Fibroblast of mammary gland (primary cell): ENCODE results near the gene ZNF791.
"Not testable (repeated sequence)": the region's sequence is repeated elsewhere in the genome, so short reads cannot be mapped to it uniquely, and the experiment has no call there.

ENCODE experiments used
- DNase-seq: peaks from one replicate; pipeline ENCODE4 v3.0.0-alpha.2; 2010; ENCODE audit warnings: low read depth
- H3K4me3 ChIP-seq: 2 replicates; pipeline ENCODE4 v1.5.1; 2011; ENCODE audit warnings: low read depth, mild to moderate bottlenecking, low read length, moderate library complexity; ENCODE audit not compliant: control insufficient read depth
- CTCF ChIP-seq: conservative IDR thresholded peaks from 2 replicates; pipeline ENCODE4 v1.5.1; 2011; ENCODE audit warnings: low read depth, low read length, inconsistent platforms; ENCODE audit not compliant: control insufficient read depth, insufficient read depth

The ZNF791 gene

GRCh38 chr19:12610540-12611360 lies at the start of gene ZNF791, which contains the start of gene ZNF490:
TSS of gene ZNF791 (plus strand) at chr19:12610920. CDS start at chr19:12611080, 160 bp downstream.
TSS of gene ZNF490 (minus strand) at chr19:12610813. CDS start at chr19:12610680, 133 bp downstream.
- DNase-seq, result peak; percentile 97
- H3K4me3 ChIP-seq, result peak within 1 kb of the TSS; percentile 94
- TF ChIP-seq CTCF, result peak; percentile 3

DNA sequence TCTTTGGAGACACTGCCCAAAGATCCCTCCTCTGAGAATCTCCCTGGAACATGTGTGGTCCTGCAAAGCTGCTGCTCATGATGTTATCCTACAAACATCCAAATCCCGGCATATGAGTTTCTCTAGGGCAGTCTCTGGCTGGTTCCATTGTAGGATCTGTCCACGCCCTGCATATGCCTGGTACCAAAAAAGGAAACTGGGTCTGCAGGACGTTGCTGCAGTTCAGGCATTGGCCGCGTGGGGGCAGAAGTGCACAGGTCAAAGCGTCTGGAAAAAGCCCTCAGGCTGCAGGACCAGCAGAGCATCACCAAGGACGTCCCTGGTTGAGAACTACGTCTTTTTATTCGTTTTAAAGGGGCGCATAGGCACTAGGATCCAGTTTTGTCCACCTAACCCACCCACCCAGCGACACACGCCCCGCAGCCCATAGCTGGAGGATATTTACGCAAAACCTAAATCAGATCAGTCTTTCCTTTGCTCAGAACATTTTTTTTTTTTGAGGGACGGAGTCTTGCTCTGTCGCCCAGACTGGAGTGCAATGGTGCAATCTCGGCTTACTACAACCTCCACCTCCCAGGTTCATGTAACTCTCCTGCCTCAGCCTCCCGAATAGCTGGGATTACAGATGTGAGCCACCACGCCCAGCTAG lies 46.6 kb upstream of the ZNF791 start:
- no peak overlapping the region for H3K4me3 ChIP-seq
- peak; percentile 86 for DNase-seq
- peak; percentile 97 for TF ChIP-seq CTCF

DNA sequence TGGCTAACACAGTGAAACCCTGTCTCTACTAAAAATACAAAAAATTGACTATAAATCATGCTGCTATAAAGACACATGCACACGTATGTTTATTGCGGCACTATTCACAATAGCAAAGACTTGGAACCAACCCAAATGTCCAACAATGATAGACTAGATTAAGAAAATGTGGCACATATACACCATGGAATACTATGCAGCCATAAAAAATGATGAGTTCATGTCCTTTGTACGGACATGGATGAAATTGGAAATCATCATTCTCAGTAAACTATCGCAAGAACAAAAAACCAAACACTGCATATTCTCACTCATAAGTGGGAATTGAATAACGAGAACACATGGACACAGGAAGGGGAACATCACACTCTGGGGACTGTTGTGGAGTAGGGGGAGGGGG lies 44.3 kb upstream of the ZNF791 start:
- DNase-seq, H3K4me3 ChIP-seq: not testable (repeated sequence)

- TF ChIP-seq CTCF, result no peak
- peak; percentile 28 for DNase-seq
- H3K4me3 ChIP-seq, result no peak overlapping the region
Measured at GRCh38 chr19:12567951-12568350, 42.8 kb upstream of the ZNF791 start.

DNA sequence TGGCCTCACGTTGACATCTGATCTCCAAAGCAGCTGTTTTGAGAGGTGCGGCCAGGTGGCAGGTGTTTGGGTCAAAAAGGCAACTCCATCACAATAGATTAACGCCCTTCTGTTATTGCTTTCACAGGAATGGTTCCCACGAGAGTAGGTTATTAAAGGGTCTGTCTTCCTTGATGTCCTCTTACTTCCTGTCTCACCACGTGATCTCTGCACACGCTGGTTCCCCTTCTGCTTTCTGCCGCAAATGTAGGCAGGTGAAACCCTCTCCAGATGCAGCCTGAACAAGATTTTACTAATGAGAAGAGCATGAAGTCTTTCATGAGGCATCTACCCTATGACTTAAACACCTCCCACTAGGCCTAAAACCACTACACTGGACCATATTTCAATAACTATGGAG lies 36.7 kb upstream of the ZNF791 start:
- TF ChIP-seq CTCF, result no peak
- no peak overlapping the region for H3K4me3 ChIP-seq
- no peak for DNase-seq

DNA sequence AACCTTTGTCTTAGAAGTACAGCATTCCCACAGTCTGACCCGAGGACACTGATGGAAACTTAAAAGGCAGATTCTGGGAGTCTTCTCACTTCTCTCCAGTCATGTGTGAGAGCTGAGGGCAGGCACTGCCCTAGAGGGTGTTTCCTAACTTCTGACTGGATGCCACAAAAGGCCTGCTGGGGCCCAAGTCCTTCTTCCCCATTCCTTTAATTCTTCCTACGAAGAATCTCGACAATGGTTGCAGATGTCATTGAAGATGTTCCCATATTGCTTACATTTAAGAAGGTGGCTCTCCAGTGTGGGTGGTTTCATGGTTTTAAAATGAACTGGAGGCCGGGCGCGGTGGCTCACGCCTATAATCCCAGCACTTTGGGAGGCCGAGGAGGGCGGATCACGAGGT lies 32.1 kb upstream of the ZNF791 start:
- no peak overlapping the region for H3K4me3 ChIP-seq
- no peak for TF ChIP-seq CTCF
- no peak for DNase-seq

DNA sequence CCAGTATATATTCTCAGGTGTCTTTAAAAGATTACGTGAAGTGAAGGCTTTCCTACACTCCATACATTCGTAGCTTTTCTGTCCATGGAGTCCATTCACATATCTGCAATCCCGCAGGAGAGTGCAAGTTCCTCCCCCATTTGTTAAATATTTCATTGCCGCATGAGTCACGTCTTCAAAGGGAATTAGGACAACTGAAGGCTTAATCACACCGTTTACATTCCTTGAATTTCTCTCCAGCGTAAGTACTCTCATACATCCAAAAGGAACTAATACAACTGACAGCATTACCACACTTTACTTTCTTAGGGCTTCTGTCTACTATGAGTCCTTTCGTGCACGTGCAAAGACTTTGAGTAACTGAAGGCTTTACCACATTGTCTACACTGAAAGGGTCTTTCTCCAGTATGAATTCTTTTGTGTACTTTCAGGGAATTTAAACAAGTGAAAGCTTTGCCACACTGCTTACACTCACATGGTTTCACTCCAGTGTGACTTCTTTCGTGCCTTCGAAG lies 30.5 kb upstream of the ZNF791 start:
- no peak for TF ChIP-seq CTCF
- DNase-seq, result peak; percentile 41
- H3K4me3 ChIP-seq, result no peak overlapping the region
